Right renal cortex interstitium (tissue), 3 donors: ENCODE measurements around the gene ADGRB2. TPM values are rescaled to one million over a fixed set of nuclear protein-coding genes. Genes with fewer than 3 reads are reported as not detected.

Experiments
- DNase-seq, 3 donors: peaks; one replicate each; pipeline ENCODE4 v3.0.0-alpha.2; 2013; ENCODE audit warnings: low read depth in 3 of 3, low spot score in 2 of 3
- polyA plus RNA-seq, 3 donors: library from polyadenylated mRNA; unstranded; fragments of 120-200 nt; gene quantifications; one replicate each; pipeline ENCODE4 v1.2.1, GENCODE V29; 2013; ENCODE audit not compliant: insufficient read length in 3 of 3

Gene ADGRB2, protein sequence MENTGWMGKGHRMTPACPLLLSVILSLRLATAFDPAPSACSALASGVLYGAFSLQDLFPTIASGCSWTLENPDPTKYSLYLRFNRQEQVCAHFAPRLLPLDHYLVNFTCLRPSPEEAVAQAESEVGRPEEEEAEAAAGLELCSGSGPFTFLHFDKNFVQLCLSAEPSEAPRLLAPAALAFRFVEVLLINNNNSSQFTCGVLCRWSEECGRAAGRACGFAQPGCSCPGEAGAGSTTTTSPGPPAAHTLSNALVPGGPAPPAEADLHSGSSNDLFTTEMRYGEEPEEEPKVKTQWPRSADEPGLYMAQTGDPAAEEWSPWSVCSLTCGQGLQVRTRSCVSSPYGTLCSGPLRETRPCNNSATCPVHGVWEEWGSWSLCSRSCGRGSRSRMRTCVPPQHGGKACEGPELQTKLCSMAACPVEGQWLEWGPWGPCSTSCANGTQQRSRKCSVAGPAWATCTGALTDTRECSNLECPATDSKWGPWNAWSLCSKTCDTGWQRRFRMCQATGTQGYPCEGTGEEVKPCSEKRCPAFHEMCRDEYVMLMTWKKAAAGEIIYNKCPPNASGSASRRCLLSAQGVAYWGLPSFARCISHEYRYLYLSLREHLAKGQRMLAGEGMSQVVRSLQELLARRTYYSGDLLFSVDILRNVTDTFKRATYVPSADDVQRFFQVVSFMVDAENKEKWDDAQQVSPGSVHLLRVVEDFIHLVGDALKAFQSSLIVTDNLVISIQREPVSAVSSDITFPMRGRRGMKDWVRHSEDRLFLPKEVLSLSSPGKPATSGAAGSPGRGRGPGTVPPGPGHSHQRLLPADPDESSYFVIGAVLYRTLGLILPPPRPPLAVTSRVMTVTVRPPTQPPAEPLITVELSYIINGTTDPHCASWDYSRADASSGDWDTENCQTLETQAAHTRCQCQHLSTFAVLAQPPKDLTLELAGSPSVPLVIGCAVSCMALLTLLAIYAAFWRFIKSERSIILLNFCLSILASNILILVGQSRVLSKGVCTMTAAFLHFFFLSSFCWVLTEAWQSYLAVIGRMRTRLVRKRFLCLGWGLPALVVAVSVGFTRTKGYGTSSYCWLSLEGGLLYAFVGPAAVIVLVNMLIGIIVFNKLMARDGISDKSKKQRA (N-terminal part only)
- 10 to 100 TPM in 2 of 3 donors, 1 to 10 TPM in 1; 8.6 to 10.6 (median 10.1) TPM for polyA plus RNA-seq

DNA sequence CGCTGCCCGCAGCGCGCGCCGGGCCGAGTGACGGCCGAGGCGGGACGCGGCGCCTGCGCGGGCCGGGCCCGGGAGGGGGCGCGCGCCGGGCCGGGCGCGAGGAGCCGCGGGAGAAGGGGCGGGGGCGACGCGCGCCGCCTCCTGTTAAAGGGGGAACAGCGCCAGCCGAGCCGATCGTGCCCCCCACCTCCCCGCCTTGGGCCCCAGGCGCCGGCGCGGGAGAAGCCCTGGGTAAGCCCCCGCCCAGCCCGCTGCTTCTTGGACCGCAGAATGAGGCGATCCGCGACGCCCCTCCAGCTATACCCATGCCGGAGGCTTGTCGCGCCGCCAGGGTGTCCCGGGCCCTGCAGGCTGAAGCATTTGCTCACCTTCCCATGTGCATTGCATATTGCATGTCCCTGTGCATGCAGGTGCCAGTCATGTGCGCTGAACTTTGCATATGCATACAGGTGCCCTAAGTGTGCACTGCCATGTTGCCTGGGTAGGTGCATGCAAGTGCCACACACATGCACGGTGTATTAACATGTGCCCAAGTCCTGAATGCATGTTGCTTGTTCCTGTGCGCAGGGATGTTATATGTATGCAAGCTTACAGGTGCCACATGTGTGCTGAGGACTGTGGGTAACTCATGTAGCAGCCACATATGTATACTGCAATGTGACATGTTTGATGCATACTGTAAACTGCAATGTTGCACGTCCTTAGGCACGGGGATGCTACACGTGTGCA is at the start of gene ADGRB2:
Gene ADGRB2, minus strand, starts transcription at position 29 of the 729 bp plus-strand sequence. CDS start 7,119 bp downstream, outside the sequence.
- no peak for DNase-seq

DNA sequence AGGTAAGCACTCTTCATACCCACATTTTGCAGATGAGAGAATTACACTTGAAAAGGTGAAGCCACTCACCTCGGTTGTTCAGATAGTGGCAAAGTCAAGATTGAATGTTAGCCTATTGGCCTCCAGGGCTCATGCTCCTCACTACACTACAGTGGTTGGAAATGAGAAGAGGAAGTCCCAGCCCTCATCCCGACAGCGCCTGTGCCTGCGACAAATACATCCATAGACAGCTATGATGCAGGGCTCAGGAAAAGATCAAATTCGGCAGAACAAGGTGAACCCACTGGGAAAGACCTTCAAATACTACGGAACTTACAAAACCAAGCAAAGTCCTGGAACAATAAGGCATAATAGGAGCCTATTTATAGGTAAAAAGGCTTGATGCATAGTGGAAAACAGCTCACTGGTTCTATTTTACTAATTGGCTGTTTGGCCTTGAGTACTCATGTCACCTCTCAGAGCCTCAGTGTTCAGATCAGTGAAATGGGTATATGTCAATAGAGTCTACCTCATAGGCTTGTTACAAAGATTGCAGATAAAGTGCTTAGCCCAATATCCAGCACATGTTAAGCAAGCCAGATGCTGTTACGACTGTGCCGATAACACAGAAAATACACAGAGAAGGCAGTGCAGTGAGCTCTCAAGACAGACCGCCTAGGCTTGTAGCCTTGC is 48.2 kb upstream of the ADGRB2 start:
- DNase-seq: no peak

DNA sequence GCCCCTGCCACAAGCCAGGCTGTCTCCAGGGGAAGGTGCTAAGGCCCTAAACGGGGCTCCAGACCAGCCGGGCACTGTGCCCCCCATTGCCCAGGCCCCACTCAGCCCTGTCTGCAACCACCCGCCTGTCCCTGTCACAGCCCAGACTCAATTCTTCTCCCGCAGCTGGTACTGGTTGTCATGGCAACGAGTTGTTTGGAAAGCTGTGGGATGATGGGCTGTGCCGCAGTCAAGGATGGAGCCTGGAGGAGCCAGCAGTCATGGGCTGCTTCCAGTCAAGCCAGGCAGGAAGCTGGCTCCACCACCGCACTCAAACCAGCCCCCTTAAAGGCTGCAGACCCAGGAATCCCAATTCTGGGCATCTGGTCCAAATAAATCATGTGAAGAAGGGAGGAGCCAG is 47.5 kb upstream of the ADGRB2 start:
- DNase-seq: peak; percentile 20 to 46 (median 25)

DNA sequence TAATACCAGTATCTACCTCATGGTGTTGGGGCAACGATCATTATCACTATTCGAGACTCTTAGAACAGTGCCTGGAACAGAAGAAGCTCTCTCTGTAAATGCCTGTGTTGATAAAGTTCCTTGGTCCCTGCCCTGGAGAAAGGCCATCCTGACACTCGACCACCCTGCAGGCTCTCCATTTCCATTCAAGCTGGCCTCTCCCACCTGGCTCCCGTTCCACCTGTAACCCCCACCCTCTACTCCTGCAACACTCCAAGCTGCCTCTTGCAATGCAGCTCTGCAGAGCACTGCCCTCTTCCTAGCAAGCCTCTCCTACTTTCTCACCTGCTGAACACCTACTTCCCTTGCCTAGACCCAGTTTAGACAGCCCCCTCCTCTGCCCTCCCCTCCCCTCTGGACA is 45.6 kb upstream of the ADGRB2 start:
- DNase-seq: no peak

DNA sequence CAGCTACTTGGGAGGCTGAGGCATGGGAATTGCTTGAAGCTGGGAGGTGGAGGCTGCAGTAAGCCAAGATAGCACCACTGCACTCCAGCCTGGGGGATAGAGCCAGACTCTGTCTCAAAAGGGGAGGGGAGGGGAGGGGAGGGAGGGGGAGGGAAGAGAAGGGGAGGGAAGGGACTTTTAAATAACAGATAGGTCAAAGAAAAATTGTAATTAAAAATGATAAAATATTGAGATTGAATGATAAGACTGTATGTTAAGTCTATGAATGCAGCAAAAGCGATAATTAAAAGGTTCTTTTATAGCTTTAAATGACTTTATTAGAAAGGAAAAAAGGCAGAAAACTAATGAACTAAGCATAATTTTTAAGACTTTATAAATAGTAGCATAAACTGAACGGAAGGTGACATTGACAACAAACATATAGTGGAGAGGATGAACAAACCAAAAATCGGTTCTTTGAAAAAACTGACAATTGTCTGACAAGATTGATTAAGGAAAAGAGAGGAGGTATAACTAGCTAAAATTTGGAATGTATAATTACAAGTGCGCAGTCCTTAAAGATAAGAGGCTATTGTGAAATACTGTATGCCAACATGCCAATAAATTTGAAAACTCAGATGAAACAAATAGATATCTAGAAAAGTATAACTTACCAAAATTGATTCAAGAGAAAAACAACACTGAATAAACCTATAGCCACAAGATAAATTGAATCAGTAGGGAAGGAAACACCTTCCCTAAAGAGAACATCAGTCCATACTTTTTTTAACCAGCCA is 43.3 kb upstream of the ADGRB2 start:
- no peak for DNase-seq

DNA sequence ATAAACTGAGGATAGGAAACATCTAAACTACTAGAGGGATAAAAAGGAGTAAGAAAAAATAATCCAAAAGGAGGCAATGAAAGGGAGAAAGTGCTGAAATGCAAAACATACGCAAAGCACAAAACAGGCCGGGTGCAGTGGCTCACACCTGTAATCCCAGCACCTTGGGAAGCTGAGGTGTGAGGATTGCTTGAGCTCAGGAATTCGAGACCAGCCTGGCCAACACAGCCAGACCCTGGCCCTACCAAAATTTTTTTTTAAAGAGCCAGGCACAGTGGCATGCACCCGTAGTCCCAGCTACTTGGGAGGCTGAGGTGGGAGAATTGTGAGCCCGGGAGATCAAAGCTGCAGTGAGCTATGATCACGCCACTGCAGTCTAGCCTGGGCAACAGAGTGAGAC is 41.2 kb upstream of the ADGRB2 start:
- DNase-seq: no peak

DNA sequence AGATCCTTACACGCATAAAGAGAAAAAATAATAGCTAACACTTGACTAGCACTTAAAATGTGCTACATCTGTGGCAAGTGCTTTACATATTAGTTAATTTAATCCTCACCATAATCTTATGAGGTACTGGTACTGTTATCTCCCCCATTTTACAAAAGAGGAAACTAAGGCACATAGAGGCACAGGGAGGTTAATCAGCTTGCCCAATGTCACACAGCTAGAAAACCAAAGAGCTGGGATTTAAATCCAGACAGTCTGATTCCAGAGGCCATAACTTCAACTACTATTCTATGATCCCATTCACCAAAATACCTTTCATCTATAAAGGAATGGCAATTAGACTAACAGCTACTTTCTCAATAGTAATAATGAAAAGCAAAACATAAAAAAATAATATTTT is 40.0 kb upstream of the ADGRB2 start:
- DNase-seq: no peak

DNA sequence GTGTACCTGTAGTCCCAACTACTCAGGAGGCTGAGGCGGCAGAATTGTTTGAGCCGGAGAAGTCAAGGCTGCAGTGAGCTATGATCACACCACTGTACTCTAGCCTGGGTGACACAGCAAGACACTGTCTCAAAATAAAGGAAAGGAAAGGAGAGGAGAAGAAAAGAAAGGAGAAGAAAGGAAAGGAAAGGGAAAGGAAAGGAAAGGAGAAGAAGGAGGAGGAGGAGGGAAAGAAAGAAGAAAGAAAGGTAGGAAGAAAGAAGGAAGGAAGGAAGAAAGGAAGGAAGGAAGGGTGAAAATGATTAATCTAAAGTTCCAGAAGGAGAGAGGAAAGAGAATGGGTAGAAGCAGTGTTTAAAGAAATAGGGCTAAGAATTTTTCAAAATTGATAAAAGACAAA is 39.5 kb upstream of the ADGRB2 start:
- DNase-seq: no peak

DNA sequence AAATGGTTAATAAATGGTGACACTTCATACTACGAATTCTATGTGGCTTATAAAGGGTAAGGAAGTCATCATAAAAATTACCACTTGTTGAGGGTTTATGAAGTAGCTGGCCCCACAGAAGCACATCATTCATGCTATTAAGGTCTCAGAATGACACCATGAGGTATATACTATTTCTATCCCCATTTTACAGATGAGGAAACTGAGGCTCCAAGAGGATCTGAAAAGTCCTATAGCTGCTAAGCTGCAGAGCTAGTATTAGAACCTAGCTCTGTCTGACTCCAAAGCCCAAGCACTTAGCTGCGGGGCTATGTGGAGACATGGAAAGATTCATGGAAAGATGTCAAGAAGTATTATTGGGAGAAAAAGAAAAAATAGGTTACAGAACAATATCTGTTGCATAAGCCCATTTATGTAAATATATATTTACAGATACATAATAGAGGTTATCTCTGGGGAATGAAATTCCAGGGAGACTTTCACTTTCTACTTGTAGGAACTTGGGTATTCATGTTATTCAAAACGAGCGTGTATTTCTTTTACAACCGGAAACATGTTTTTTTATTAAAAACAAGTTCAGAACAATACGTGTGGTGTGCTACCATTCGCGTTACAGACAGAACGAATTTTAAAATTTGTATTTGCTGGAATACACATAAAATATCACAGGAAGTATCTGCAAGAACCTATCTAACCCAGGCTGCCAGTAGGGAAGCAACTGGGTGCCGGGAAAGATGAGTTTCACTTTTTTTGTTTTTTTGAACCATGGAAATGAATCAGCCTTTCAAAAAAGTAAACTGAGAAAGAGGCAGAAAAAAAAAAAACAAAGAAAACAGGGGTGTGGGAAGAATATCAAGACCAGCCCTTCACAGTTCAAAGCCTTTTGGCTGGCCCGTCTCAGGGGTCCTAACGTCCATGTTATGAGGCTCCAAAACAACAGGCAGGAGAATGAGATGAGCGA is 38.3 kb upstream of the ADGRB2 start:
- no peak for DNase-seq

DNA sequence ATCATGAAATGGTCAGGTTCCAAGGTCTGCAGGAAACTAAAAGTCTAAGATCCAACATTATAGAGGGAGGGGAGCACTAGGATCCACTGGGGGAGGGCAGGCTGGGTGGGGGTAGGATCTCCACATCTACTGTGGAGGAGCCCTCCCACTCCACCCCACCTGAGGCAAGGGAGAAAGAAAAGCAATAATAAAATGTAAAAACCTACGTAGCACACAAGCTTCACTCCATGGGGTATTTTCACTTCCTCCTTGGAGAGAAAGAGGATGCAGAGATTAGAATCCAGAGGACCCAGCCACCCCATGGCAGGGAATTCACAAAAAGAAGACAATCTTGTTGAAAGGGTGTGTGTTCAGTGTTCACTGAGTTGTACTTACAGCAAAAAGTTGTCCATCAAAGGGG is 37.3 kb upstream of the ADGRB2 start:
- no peak for DNase-seq

DNA sequence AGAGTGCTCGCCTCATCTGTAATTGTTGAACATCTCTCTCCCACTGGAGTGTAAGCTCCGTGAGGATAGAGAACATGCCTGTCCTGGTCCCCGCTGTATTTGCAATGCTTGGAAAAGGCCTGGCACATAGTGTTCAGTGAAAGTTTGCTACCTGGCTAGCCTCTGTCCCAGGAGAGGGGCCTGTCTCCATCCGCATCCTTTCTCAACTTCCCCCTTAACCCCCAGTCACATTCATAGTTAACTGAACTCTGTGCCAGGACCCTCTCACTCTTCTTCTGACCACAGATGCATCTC is 36.5 kb upstream of the ADGRB2 start:
- DNase-seq: no peak

DNA sequence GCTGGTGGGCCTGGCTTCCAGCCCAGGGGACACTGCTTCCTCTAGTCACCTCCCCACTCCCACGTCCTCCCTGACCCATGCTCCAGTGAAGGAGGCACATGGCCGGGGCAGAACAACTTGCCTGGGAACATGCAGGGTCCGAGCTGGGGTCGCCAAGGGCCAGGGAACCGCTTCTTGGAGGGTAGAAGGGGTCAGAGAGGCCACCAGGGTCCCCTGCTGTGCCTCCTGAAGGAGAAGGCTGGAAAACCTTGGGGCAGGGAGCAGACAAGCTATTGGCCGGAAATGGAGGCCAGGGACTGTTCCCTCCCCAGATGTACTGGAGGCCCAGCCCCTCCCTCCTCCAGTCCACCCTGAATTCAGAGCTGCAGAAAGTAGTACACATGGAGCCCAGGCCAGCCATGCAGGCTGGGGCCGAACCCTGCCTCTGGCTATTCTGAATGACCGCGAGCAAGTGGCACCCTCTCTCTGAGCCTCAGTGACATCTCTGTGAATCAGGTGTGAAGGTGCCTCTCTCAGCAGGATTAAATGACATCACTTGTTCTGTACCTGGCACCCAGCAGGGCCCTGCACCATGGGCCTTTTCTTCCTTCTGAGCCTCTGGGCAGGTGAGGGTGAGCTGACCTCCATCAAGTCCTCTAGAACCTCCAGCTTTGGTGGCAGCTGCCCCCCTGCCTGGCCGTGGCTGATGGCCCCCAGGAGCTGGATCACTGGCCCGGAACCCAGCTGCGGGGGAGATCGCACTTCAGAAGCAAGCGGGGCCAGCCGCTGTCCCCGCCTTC is 35.9 kb upstream of the ADGRB2 start:
- DNase-seq: no peak

DNA sequence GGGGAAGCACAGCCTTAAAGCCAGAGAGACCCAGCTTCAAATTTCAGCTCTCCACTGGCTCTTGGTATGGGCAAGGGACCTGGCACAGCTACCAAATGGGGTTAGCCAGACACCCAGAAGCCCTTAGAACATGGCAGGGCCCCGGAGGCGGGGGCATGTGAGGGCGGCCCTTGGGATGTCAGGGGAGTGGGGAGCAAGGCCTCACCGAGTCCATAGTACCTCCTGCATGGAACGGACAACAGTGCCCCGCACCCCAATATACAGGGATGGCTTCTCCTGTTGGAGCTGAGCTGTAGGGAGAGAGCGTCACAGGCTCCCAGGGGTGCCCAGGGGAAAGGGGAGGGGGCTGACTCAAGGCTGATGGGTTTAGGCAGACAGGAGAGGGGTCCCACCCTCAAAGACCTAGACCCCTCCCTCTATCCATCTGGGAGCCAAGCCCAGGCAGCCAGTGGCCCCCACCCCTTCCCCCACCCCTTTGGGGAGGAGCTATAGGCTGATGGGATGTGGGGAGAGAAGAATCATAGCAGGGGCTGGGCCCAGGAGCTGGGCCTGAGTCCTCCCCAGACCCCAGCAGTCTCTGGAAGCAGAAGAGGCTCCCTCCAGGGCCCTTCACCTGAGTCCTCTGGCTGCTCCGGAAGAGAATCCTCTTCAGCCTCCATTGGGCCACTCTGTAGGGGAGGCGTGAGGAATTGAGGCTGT is 35.2 kb upstream of the ADGRB2 start:
- no peak for DNase-seq

DNA sequence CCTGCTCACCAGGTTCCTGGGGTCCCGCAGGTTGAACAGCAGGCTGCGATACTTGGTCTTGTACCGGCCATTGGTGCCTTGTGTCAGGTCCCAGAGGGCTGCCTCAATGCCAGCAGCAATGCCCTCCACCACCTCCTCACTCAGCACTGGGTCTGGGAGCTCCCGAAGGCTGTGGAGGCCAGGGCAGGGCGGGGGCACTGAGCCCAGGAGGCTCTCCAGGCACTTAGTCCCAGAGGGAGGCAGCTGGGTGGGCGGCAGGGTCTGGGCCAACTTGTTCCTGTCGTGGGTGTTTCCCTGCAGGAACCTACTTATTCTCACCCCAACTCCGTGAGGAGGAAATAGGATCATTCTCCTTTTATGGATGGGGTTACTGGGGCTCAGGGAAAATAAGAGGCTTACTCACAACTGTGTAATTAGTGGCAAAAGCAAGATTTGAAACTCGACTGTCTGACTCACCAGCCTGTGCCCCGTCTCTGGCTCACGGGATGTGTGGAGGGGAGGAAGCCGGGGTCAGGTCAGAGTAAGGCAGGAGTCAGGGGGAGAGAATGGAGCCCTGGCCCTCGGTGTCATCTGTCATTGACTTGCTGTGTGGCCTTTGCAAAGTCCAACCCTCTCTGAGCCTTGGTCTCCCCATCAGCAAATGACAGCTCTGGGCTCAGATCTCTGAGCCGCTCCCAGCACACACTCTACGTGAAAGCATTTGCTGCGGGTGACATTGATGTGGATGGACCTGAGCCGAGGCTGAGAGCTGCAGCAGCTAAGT is 34.5 kb upstream of the ADGRB2 start:
- no peak for DNase-seq

DNA sequence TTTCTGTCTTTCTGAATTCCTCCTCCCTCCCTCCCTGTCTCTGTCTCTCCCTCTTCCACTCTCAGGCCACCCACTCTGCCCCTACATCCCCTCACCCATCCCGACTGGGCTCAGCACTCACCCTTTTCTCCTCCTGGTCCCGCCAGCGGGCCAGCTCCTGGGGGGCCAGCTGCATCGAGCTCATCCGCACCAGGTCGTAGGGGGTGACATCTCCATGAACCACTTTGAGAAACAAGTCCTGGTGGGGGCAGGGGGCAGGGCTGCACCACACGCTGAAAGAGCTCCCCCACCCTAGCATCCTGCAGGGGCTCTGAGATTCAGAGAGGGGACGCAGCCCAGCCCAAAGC is 33.9 kb upstream of the ADGRB2 start:
- no peak for DNase-seq

DNA sequence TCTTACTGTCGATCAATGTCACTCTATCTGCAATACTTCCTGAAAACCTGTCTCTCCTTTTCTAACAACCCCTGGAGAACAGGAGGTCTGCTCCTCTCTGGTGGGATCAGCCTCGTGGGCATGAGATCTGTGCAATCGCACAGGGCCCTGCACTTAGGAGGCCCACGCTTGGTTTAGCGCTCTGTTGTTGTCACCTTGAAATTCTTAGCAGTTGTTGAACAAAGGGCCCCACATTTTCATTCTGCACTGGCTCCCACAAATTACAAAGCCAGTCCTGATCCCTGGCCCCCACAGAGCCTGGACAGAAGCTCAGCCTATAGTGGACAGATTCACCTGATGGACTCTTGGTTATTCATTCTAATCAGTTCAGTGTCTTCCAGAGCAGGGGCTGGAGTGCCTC is 33.1 kb upstream of the ADGRB2 start:
- DNase-seq: no peak
